Memory B cell (primary cell): ENCODE data around the gene NAALADL2.

Source experiments
- ATAC-seq: fragments of 150-1000 bp; cut with Tn5 transposase; 2 replicates; pipeline ENCODE4 v1.10.0; 2021; ENCODE audit warnings: low read depth, mild to moderate bottlenecking, moderate library complexity
- DNase-seq, 2 donors: peaks; one replicate each; pipeline ENCODE4 v3.0.0; 2022; ENCODE audit warnings: low spot score in 2 of 2
- H3K27ac Mint-ChIP-seq: one replicate; pipeline ENCODE4 v1.8.0; 2022; ENCODE audit warnings: mild to moderate bottlenecking, moderate library complexity, mixed read lengths
- H3K27me3 Mint-ChIP-seq: one replicate; pipeline ENCODE4 v1.8.0; 2022; ENCODE audit warnings: mixed read lengths
- H3K36me3 Mint-ChIP-seq: one replicate; pipeline ENCODE4 v1.8.0; 2022; ENCODE audit warnings: mild to moderate bottlenecking, mixed read lengths
- H3K4me1 Mint-ChIP-seq: one replicate; pipeline ENCODE4 v1.8.0; 2022; ENCODE audit warnings: mixed read lengths
- H3K4me3 Mint-ChIP-seq: one replicate; pipeline ENCODE4 v1.8.0; 2022; ENCODE audit warnings: mild to moderate bottlenecking, moderate library complexity, mixed read lengths
- H3K9me3 Mint-ChIP-seq: one replicate; pipeline ENCODE4 v1.8.0; 2022; ENCODE audit warnings: mixed read lengths

Gene NAALADL2

DNA sequence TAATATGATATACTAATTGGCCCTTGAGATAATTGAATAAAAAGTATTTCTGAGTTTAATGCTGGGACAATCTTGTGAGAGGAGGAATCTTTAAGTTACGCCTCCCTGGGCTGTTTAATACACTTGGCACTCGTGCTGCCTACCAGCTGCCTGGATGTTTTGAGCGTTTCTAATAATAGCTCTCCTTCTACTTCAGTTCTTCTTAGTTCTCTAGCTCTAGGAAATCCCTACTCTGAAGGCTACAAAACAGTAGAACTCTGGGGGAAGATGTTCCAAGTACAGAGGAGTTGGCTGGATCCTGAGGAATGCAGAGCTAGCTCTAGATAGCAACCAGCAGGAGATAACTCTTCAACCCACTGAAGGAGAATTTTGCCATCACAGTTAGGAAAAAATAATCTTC is 3.5 kb downstream of the NAALADL2 start:
- ATAC-seq (no peak), DNase-seq (no peak)
- Mint-ChIP-seq H3K9me3 (no peaks in the 10 kb centered on the region), H3K36me3 (no peaks in the 10 kb centered on the region), H3K27ac (no peak overlapping the region), H3K27me3 (no peaks in the 10 kb centered on the region), H3K4me3 (no peak overlapping the region), H3K4me1 (no peaks in the 10 kb centered on the region)

DNA sequence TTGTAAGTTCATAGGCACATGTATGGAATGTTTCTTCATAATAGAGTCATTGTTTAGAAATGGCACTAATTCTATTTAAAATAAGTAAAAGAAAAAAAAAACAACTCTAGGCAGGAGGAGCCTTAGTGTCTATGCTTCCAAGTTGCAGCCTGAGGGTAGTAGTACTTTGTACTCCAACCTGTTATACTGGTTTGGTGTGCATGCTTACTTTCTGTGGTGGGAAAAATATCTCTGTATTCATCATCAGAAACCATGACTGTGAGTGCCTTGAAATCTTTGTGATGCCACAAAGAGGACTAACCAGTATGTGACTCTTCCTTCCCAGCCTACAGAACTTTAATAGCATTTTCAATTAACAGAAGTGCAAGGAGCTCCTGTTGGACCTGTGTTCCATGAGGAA is 4.4 kb downstream of the NAALADL2 start:
- DNase-seq (no peak), ATAC-seq (no peak)
- H3K4me3 Mint-ChIP-seq, result no peak overlapping the region
- H3K27me3 Mint-ChIP-seq, result no peaks in the 10 kb centered on the region
- no peak overlapping the region for H3K27ac Mint-ChIP-seq
- no peaks in the 10 kb centered on the region for H3K36me3 Mint-ChIP-seq
- peaks cover 3% of the 10 kb centered on the region for H3K9me3 Mint-ChIP-seq
- no peaks in the 10 kb centered on the region for H3K4me1 Mint-ChIP-seq

DNA sequence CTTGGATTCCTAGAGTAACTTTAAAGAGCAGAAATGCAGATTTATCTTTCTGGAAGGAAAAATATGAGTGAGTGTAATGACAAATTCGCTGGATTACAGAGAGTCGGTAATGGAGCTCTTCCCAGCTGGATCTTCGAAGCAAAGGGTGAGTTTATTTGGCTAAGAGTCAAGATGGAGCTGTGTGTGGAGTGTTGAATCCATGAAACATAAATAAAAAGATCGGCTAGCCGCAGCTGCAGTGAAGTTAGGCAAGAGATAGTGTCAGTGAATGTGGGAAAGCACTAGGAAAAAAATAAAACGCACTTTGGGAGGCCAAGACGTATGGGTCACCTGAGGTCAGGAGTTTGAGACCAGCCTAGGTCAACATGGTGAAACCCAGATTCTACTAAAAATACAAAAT is 10.3 kb downstream of the NAALADL2 start:
- no peak overlapping the region for H3K27ac Mint-ChIP-seq
- DNase-seq (no peak), ATAC-seq (no peak)
- no peaks in the 10 kb centered on the region for H3K4me1 Mint-ChIP-seq
- H3K27me3 Mint-ChIP-seq, result no peaks in the 10 kb centered on the region
- peaks cover 3% of the 10 kb centered on the region for H3K9me3 Mint-ChIP-seq
- H3K36me3 Mint-ChIP-seq, result no peaks in the 10 kb centered on the region
- H3K4me3 Mint-ChIP-seq, result no peak overlapping the region

DNA sequence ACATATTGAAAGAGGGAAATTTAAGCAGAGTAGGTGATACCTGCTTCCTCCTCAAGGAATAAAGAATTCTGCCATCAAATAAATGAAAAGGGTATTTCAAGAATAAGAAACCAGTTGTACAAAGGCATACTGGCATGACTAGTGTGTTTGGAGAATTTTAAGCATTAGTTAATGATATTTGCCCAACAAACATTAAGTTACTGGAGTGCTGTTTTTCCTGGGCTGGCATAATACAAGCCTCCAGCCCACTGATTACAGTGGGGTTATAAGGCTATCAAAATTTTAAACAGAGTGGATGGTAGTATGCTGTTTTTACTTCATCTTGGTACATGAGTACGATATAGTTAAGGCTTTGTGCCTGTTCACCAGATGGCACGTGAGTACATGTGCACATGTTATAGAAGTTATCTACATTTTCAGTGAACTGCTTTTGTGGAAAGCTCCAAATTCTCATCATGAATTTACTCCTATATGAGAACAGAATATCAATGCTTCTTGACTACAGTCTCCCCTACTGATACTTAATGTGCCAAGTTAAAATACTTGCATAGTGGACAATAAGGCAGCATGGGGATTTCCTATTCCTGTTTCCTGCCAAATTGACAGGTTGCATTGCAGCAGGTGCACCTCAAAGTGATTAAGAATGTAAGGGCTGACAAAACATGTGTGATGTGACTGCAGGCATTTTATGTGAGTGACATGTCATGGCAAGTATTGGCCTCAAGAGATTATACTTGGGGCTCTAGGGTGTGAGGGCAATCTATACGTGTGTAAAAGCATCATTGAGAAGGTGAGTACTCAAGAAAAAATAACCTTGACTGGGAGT is 14.9 kb downstream of the NAALADL2 start:
- Mint-ChIP-seq H3K27me3 (no peaks in the 10 kb centered on the region), H3K4me3 (no peak overlapping the region), H3K27ac (no peak overlapping the region), H3K36me3 (no peaks in the 10 kb centered on the region), H3K9me3 (peaks cover 2% of the 10 kb centered on the region), H3K4me1 (no peaks in the 10 kb centered on the region)
- no peak for ATAC-seq
- no peak for DNase-seq

DNA sequence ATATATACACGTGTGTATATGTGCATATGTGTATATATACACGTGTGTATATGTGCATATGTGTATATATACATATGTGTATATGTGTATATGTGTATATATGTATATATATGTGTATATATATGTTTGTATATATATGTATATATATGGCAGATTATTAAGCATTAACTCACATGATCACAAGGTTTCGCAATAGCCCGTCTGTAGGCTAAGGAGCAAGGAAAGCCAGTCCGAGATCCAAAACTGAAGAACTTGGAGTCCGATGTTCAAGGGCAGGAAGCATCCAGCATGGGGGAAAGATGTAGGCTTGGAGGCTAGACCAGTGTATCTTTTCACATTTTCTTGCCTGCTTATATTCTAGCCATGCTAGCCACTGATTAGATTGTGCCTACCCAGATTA is 23.7 kb downstream of the NAALADL2 start:
- no peak for ATAC-seq
- no peak for DNase-seq
- Mint-ChIP-seq H3K27me3 (no peaks in the 10 kb centered on the region), H3K4me1 (no peaks in the 10 kb centered on the region), H3K36me3 (no peaks in the 10 kb centered on the region), H3K9me3 (peaks cover 4% of the 10 kb centered on the region), H3K4me3 (no peak overlapping the region), H3K27ac (no peak overlapping the region)

DNA sequence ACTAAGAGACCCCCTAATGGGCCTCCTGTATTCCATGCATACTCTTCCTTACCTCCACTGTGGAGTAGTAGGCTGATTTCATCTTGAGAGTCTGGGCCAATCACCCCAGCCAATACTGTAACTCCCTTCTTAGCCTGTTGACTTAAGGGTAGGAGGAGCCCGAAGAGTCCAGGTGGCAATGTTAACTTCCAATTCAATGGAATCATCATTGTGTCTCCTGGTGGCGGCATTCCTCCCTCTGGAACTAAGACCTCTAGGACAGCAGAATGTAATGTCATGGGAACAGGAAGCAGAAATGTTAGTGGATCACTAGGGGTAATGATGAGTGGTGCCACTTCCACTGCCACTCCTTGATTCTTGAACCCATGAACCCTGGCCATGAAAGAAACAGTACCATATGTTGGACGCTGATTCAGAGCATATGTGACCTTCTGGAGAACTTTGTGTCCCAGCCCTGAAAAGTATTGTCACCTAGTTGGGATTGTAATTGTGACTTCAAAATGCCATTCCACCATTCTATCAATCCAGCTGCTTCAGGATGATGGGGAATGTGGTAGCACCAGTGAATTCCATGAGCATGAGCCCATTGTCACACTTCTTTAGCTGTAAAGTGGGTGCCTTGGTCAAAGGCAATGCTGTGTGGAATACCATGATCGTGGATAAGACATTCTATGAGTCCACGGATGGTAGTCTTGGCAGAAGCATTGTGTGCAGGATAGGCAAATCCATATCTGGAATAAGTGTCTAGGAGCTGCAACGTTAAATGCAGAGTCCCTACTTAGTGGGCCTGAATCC is 24.9 kb downstream of the NAALADL2 start:
- Mint-ChIP-seq H3K9me3 (peaks cover 4% of the 10 kb centered on the region), H3K27ac (no peak overlapping the region), H3K4me3 (no peak overlapping the region)

DNA sequence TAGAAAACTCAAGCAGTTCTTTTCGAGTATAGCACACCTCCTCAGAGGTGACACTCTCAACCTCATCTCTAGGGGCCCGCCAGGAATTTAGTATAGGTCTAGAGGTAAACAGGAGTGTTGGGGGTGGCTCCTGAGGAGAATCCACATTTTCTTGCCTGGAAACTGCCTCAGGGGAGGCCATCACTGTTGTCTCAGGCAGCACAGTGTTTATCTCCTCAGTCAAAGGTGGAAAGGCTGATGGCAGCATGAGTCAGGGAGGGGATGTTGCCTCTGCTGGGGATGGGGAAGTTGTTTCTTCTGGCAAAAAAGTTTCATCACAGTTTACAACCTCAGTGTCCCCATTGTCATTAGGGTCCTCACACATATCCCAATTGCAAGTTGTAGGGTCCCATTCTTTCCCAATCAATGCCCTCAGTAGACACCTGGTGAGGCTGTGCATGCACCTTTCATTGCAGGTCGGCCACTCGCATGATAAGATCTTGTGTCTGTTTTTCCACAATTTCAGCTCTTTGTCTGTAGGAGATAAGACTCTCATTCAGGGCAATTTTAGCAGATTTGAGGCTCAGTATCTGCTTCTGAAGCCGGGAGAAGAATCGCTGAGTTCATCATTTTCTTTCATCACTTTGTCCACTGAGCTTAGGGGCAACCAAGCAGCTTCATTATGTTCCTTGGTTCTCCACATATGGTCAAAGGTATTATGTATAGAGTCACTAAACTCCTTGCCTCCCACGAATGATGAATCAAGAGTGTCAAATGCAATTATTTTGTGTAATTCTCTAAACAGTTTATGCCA is 25.8 kb downstream of the NAALADL2 start:
- H3K36me3 Mint-ChIP-seq, result no peaks in the 10 kb centered on the region
- H3K27me3 Mint-ChIP-seq, result no peaks in the 10 kb centered on the region
- H3K27ac Mint-ChIP-seq, result no peak overlapping the region
- DNase-seq (no peak), ATAC-seq (no peak)
- no peaks in the 10 kb centered on the region for H3K4me1 Mint-ChIP-seq
- peaks cover 2% of the 10 kb centered on the region for H3K9me3 Mint-ChIP-seq
- no peak overlapping the region for H3K4me3 Mint-ChIP-seq

More for the DNA sequence above, 24.9 kb downstream of the NAALADL2 start:
- Mint-ChIP-seq H3K4me1 (no peaks in the 10 kb centered on the region), H3K27me3 (no peaks in the 10 kb centered on the region), H3K36me3 (no peaks in the 10 kb centered on the region)
- ATAC-seq (no peak), DNase-seq (no peak)

DNA sequence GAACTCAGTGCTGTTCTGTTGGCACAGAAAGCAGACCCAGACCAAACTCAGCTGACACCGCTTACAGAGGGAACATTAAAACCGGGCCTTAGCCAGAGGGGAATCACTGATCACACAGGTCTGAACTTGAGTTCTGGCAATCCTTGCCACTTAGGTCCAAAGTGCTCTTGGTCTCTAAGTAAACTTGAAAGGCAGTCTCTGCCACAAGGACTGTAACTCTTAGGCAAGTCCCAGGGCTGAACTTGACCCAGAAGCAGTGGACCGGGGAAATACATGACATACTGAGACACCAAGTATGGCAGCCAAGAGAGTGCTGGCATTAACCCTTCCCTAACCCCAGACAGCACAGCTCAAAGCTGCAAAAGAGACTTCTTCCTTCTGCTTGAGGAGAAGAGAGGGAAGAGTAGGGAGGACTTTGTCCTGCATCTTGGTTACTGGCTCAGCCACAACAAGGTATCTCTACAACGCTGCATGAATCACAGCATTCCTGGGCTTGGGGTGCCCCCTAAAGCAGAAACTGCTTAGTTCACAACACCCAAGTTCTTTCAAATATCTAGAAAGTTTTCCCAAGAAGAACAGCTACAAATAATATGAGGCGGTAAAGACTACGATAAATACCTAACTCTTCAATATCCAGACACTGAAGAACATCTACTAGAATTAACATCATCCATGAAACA is 32.5 kb downstream of the NAALADL2 start:
- Mint-ChIP-seq H3K4me3 (no peak overlapping the region), H3K4me1 (no peaks in the 10 kb centered on the region), H3K9me3 (peaks cover 2% of the 10 kb centered on the region), H3K27me3 (no peaks in the 10 kb centered on the region), H3K27ac (no peak overlapping the region), H3K36me3 (no peaks in the 10 kb centered on the region)
- ATAC-seq, result no peak
- DNase-seq, result no peak

DNA sequence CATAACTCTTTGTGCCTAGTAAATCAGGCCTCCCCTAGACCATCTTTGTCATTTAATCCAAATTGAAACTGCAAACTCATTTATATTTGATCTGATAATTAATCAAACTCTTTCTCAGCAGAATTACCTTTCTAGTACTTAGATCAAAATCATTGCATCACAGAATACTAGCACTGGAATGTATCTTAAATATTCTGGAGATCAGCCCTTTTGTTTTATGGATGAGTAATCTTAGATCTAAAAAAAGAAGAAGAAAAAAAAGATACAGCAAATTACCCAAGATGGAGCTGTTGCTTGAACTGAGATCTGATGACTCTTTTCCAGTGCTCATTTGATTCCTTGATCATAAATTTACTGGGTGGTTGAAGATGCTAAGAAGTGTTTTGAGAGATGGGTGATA is 47.9 kb downstream of the NAALADL2 start:
- Mint-ChIP-seq H3K4me3 (no peak overlapping the region), H3K27me3 (no peaks in the 10 kb centered on the region), H3K36me3 (no peaks in the 10 kb centered on the region), H3K9me3 (no peaks in the 10 kb centered on the region), H3K4me1 (no peaks in the 10 kb centered on the region), H3K27ac (no peak overlapping the region)
- ATAC-seq (no peak), DNase-seq (no peak)

DNA sequence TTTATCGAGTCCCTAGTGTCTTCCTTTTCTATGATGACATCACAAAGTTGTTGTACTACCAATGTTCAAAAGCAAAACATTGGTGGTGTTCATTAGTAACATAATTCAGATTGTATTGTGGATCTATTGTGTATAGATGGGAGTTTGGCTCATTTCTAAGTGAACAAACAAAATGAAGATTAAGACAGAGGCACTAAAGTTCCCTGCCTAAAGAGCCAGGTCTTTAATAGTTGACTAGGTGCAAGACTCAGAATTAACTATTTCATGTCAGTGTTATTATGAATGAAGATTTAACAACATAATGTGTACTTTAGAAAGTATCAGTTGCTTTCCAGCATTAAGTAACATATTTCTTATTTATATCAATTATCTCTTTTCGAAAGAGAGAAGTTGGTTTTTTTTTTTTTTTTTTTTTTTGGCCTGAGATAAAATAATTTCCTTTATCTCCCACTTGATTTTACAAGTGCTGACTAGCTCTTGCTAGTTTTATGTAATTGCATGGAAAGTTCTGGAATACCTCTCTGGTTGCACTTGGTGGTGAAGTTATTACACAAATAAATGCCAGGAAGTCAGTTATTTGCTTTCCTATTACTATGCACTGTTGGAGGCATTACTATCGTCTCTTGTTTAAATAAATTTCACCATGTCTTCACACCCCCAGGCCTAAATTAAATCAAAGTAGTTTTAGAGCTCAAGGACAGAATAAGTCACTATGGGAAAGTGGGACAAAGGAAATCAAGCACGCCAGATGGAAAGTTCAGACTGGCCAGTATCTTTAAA is 48.7 kb downstream of the NAALADL2 start:
- Mint-ChIP-seq H3K4me1 (no peaks in the 10 kb centered on the region), H3K27me3 (no peaks in the 10 kb centered on the region), H3K36me3 (no peaks in the 10 kb centered on the region), H3K27ac (no peak overlapping the region), H3K9me3 (no peaks in the 10 kb centered on the region), H3K4me3 (no peak overlapping the region)
- no peak for DNase-seq
- no peak for ATAC-seq

DNA sequence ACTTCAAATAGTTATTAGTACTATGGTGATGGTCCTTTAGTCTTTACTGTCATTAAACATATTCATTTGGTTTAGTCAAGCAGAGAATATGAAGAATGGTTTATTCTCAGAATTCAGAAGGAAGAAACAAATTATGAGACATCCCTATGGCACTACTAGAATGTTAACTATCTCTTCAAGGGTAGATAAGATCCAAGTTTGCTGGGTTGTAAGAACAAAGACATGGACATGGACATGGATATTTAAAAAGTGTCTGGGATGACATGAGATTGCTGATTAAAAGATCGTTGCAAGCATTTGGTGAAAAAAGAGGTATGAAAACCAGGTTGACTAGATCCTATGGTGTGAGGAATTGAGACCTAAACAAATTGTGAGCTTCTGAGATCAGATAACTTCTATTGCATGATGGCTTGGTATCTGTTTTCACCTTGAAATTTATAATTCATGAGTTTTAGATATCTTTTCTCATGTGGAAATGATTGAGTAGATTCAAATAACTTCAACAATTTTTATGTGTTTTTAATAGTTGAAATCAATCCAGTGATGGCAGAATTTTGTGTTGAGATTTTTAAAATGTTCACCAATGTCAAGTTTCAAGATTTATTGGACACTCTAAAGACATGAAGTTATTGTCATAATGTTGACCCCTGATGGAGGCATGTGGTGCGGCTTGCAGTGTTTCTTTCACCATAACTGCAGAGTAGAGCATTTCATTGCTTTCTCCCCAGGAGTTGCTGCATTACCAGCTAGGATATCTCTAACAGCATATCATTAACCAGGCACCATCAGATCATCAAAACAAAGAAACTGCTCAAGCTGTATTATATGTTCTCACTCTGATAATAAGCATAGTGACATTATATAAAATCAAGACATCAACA is 72.6 kb downstream of the NAALADL2 start:
- ATAC-seq, result no peak

DNA sequence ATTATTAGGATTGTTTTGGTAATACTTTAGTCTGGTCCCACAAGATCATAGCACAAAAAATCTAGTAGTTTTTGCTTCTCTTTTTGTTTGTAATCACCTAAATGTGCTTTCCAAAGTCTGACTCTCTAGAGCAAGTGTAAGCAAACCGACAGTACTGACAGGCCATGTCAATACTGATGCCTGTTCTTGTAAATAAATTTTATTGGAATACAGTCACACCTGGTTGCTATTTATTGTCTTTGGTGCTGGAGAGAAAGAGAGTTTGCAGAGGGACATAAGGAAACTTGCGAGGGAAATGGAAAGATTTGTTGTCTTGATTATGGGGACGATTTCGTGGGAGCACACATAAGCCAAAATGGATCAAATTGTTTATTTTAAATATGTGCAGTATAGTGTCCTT is 77.5 kb downstream of the NAALADL2 start:
- Mint-ChIP-seq H3K27ac (no peak overlapping the region), H3K27me3 (no peaks in the 10 kb centered on the region), H3K4me1 (no peaks in the 10 kb centered on the region), H3K36me3 (no peaks in the 10 kb centered on the region), H3K9me3 (peaks cover 3% of the 10 kb centered on the region), H3K4me3 (no peak overlapping the region)
- DNase-seq (no peak), ATAC-seq (no peak)

More for the DNA sequence above, 72.6 kb downstream of the NAALADL2 start:
- no peak overlapping the region for H3K4me3 Mint-ChIP-seq
- H3K36me3 Mint-ChIP-seq, result no peaks in the 10 kb centered on the region
- H3K9me3 Mint-ChIP-seq, result no peaks in the 10 kb centered on the region
- DNase-seq, result no peak
- H3K27ac Mint-ChIP-seq, result no peak overlapping the region
- H3K27me3 Mint-ChIP-seq, result no peaks in the 10 kb centered on the region
- H3K4me1 Mint-ChIP-seq, result no peaks in the 10 kb centered on the region
